IPS-20b (cell line): Measurements from ENCODE around the gene SEZ6L.

Source experiments
- H3K27ac ChIP-seq: one replicate; pipeline ENCODE4 v1.5.1; 2013; ENCODE audit warnings: low read length
- H3K27me3 ChIP-seq: 2 replicates; pipeline ENCODE4 v1.6.1; 2013; ENCODE audit warnings: mild to moderate bottlenecking, low read length, inconsistent platforms; ENCODE audit not compliant: insufficient read depth
- H3K36me3 ChIP-seq: 2 replicates; pipeline ENCODE4 v1.6.1; 2013; ENCODE audit warnings: low read depth, mild to moderate bottlenecking, inconsistent platforms, low read length, moderate library complexity; ENCODE audit not compliant: insufficient read depth
- H3K4me1 ChIP-seq: 2 replicates; pipeline ENCODE4 v1.6.1; 2013; ENCODE audit warnings: mild to moderate bottlenecking, control low read depth, inconsistent platforms, low read length, moderate library complexity; ENCODE audit not compliant: insufficient read depth
- H3K4me3 ChIP-seq: 2 replicates; pipeline ENCODE4 v1.5.1; 2013; ENCODE audit warnings: mild to moderate bottlenecking, low read length, inconsistent platforms
- H3K9ac ChIP-seq: 2 replicates; pipeline ENCODE4 v1.6.1; 2013; ENCODE audit warnings: low read depth, mild to moderate bottlenecking, inconsistent platforms, low read length, moderate library complexity
- H3K9me3 ChIP-seq: 2 replicates; pipeline ENCODE4 v1.6.1; 2013; ENCODE audit warnings: mild to moderate bottlenecking, low read depth, low read length, inconsistent platforms; ENCODE audit not compliant: insufficient read depth

SEZ6L gene

GRCh38 chr22:26188341-26188740, 19.1 kb downstream of the SEZ6L start:
- no peaks in the 10 kb centered on the region for H3K36me3 ChIP-seq
- no peak overlapping the region for H3K4me3 ChIP-seq
- no peaks in the 10 kb centered on the region; the same call in 1 of the 2 replicates for H3K27me3 ChIP-seq
- no peaks in the 10 kb centered on the region for H3K9me3 ChIP-seq
- no peak overlapping the region for H3K9ac ChIP-seq
- H3K4me1 ChIP-seq: no peaks in the 10 kb centered on the region
- H3K27ac ChIP-seq: no peak overlapping the region

- Histone ChIP-seq H3K27ac (no peak overlapping the region), H3K4me3 (no peak overlapping the region), H3K9me3 (no peaks in the 10 kb centered on the region), H3K4me1 (no peaks in the 10 kb centered on the region), H3K27me3 (no peaks in the 10 kb centered on the region), H3K36me3 (no peaks in the 10 kb centered on the region), H3K9ac (no peak overlapping the region)
Measured at GRCh38 chr22:26194313-26194712, 25.1 kb downstream of the SEZ6L start.

- no peak overlapping the region for H3K9ac ChIP-seq
- no peaks in the 10 kb centered on the region for H3K4me1 ChIP-seq
- H3K9me3 ChIP-seq: no peaks in the 10 kb centered on the region
- no peak overlapping the region for H3K27ac ChIP-seq
- no peaks in the 10 kb centered on the region for H3K36me3 ChIP-seq
- no peaks in the 10 kb centered on the region for H3K27me3 ChIP-seq
- H3K4me3 ChIP-seq: no peak overlapping the region
Measured at GRCh38 chr22:26194877-26195276, 25.6 kb downstream of the SEZ6L start.

- no peaks in the 10 kb centered on the region for H3K4me1 ChIP-seq
- no peaks in the 10 kb centered on the region for H3K9me3 ChIP-seq
- H3K27me3 ChIP-seq: no peaks in the 10 kb centered on the region
- no peaks in the 10 kb centered on the region for H3K36me3 ChIP-seq
- H3K4me3 ChIP-seq: no peak overlapping the region
- no peak overlapping the region for H3K9ac ChIP-seq
- no peak overlapping the region for H3K27ac ChIP-seq
Measured at GRCh38 chr22:26196657-26197056, 27.4 kb downstream of the SEZ6L start.

GRCh38 chr22:26197425-26197824, 28.2 kb downstream of the SEZ6L start:
- Histone ChIP-seq H3K9me3 (no peaks in the 10 kb centered on the region), H3K27ac (no peak overlapping the region), H3K4me1 (no peaks in the 10 kb centered on the region), H3K4me3 (no peak overlapping the region), H3K36me3 (no peaks in the 10 kb centered on the region), H3K9ac (no peak overlapping the region), H3K27me3 (no peaks in the 10 kb centered on the region)

- Histone ChIP-seq H3K9me3 (no peaks in the 10 kb centered on the region), H3K27me3 (no peaks in the 10 kb centered on the region), H3K4me3 (no peak overlapping the region), H3K9ac (no peak overlapping the region), H3K4me1 (no peaks in the 10 kb centered on the region), H3K27ac (no peak overlapping the region), H3K36me3 (no peaks in the 10 kb centered on the region)
Measured at GRCh38 chr22:26199665-26200064, 30.4 kb downstream of the SEZ6L start.

GRCh38 chr22:26202280-26202924, 33.1 kb downstream of the SEZ6L start:
- H3K27me3 ChIP-seq: no peaks in the 10 kb centered on the region
- H3K4me3 ChIP-seq: no peak overlapping the region
- no peaks in the 10 kb centered on the region for H3K36me3 ChIP-seq
- no peak overlapping the region for H3K27ac ChIP-seq
- no peak overlapping the region for H3K9ac ChIP-seq
- no peaks in the 10 kb centered on the region for H3K4me1 ChIP-seq
- no peaks in the 10 kb centered on the region for H3K9me3 ChIP-seq

GRCh38 chr22:26205494-26205893, 36.2 kb downstream of the SEZ6L start:
- H3K4me1 ChIP-seq: no peaks in the 10 kb centered on the region
- no peaks in the 10 kb centered on the region for H3K9me3 ChIP-seq
- no peaks in the 10 kb centered on the region for H3K27me3 ChIP-seq
- no peak overlapping the region for H3K9ac ChIP-seq
- no peak overlapping the region for H3K4me3 ChIP-seq
- no peak overlapping the region for H3K27ac ChIP-seq
- H3K36me3 ChIP-seq: no peaks in the 10 kb centered on the region

- no peaks in the 10 kb centered on the region for H3K36me3 ChIP-seq
- no peaks in the 10 kb centered on the region for H3K9me3 ChIP-seq
- H3K9ac ChIP-seq: no peak overlapping the region
- H3K27me3 ChIP-seq: no peaks in the 10 kb centered on the region
- no peaks in the 10 kb centered on the region; the same call in 1 of the 2 replicates for H3K4me1 ChIP-seq
- H3K27ac ChIP-seq: no peak overlapping the region
- H3K4me3 ChIP-seq: no peak overlapping the region
Measured at GRCh38 chr22:26210334-26210733, 41.1 kb downstream of the SEZ6L start.

GRCh38 chr22:26213826-26214225, 44.6 kb downstream of the SEZ6L start:
- H3K4me3 ChIP-seq: no peak overlapping the region
- H3K9ac ChIP-seq: no peak overlapping the region
- no peaks in the 10 kb centered on the region; the same call in 1 of the 2 replicates for H3K27me3 ChIP-seq
- no peak overlapping the region for H3K27ac ChIP-seq
- H3K9me3 ChIP-seq: no peaks in the 10 kb centered on the region
- H3K36me3 ChIP-seq: no peaks in the 10 kb centered on the region
- no peaks in the 10 kb centered on the region; the same call in 1 of the 2 replicates for H3K4me1 ChIP-seq

- H3K4me1 ChIP-seq: no peaks in the 10 kb centered on the region; the same call in 1 of the 2 replicates
- H3K27me3 ChIP-seq: no peaks in the 10 kb centered on the region; the same call in 1 of the 2 replicates
- H3K9ac ChIP-seq: no peak overlapping the region
- no peak overlapping the region for H3K27ac ChIP-seq
- H3K4me3 ChIP-seq: no peak overlapping the region
- no peaks in the 10 kb centered on the region for H3K9me3 ChIP-seq
- H3K36me3 ChIP-seq: no peaks in the 10 kb centered on the region
Measured at GRCh38 chr22:26214466-26214865, 45.2 kb downstream of the SEZ6L start.

- no peaks in the 10 kb centered on the region; the same call in 1 of the 2 replicates for H3K4me1 ChIP-seq
- H3K9me3 ChIP-seq: no peaks in the 10 kb centered on the region
- H3K27ac ChIP-seq: no peak overlapping the region
- no peaks in the 10 kb centered on the region for H3K36me3 ChIP-seq
- no peak overlapping the region for H3K4me3 ChIP-seq
- no peak overlapping the region for H3K9ac ChIP-seq
- H3K27me3 ChIP-seq: no peaks in the 10 kb centered on the region; the same call in 1 of the 2 replicates
Measured at GRCh38 chr22:26215736-26216135, 46.5 kb downstream of the SEZ6L start.
